ENCODE data around the gene CPVL.

Gene CPVL

DNA sequence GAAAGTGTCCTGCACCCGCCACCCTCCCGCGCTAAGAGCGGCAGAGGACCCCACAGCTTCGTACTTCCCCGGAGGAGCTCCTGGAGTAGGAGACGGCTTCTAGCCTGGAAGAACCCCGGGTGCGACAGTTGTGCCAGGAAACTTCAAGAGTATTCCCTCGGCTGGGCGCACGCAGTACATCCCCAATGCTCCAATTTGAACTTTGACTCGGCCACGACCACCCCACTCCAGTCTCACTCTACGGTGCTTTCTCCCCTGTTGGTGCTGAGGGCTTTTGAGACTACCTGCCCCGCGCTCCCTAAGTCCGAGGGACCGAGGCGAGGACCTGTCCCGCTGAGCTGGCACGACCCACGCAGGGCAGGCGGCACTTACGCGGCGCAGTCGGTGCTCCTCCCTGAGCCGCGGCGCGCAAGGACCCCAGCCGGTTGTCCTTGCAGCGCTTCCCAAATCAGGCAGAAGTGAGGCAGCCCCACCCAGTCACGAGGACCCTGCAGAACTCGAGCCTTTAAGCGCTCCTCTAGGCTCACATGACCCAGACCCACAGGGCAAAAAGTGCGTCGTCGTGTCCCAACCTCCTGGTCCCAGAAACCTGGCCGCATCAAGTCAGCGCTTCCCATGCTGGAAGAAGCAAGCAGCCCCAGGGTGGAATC lies at the start of gene CPVL:
CPVL (minus strand) TSS at position 481 of the 650 bp plus-strand sequence. CDS start 25,476 bp downstream, outside the sequence.
- H3K4me3 ChIP-seq (ENCODE audit: low read length), result no peak within 1 kb of the TSS
- no peak for DNase-seq (ENCODE audit: low read depth)
- TF ChIP-seq, protein P1, sequence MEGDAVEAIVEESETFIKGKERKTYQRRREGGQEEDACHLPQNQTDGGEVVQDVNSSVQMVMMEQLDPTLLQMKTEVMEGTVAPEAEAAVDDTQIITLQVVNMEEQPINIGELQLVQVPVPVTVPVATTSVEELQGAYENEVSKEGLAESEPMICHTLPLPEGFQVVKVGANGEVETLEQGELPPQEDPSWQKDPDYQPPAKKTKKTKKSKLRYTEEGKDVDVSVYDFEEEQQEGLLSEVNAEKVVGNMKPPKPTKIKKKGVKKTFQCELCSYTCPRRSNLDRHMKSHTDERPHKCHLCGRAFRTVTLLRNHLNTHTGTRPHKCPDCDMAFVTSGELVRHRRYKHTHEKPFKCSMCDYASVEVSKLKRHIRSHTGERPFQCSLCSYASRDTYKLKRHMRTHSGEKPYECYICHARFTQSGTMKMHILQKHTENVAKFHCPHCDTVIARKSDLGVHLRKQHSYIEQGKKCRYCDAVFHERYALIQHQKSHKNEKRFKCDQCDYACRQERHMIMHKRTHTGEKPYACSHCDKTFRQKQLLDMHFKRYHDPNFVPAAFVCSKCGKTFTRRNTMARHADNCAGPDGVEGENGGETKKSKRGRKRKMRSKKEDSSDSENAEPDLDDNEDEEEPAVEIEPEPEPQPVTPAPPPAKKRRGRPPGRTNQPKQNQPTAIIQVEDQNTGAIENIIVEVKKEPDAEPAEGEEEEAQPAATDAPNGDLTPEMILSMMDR (conservative IDR thresholded peaks at IDR 0.05; ENCODE audit: low read length), result no peak

DNA sequence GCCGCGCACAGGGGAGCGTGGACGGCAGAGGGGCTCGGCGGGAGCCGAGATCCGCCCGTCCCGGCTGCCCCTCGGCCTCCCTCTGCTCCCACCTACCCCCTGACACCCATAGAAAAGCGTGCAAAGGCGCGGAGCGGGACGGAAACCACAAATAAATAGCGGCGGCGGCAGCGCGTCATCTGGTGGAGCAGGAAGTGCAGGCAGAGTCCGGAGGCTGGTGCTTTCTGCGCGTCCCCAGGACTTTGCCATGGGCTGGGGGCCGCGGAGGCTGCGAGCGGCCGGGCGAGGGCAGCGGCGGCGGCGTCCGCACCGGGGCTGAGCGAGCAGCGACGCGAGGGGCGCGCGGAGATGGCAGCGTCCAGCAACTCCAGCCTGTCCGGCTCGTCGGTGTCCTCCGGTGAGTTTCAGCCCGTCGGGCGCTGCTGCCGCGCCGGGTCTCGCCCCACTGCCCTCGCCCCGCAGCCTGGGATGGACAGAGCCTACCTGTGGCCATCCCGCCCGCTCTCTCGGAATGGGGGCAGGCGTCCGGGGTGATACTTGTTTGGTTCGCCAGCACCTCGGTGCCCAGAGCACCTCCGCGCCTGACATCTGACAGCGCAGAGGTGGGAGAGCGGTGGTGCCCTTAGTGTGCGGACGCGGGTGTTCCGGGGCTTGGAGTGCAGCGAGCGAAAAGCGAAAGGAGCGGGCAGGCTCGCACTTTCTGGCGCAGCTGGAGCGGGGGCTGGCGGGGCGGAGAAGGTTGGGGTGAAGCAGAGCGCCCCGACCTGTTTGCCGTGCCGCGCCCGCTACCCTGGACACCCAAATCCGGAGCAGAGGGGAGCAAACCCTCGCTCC lies 48.5 kb upstream of the CPVL start, which contains the start of gene CHN2:
CHN2 (plus strand) TSS at position 182 of the 834 bp plus-strand sequence.
- TF ChIP-seq, protein P1 (conservative IDR thresholded peaks at IDR 0.05; ENCODE audit: low read length), result no peak
- H3K4me3 ChIP-seq (ENCODE audit: low read length), result peak within 1 kb of the TSS; percentile 47
- DNase-seq (ENCODE audit: low read depth), result no peak

DNA sequence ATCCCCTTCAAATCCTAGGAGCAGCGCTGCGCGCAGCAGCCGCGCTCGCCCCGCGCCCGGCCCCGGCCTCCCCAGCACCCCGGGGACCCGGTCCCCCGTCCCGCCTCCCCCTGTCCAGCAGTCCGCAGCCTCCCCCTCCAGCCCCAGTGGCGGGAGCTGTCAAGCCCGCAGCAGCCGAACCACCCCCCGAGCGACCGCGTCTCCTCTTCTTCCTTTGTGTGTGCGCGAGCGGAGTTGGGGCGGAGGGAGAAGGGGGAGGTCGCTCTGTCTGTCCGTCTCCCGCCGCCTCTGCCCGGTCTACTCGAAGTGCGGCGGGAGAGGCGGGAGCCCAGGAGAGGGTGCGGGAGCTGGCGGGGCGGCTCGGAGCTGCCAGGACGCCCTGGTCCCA lies 47.9 kb upstream of the CPVL start:
- TF ChIP-seq, protein P1 (conservative IDR thresholded peaks at IDR 0.05; ENCODE audit: low read length), result no peak
- no peak overlapping the region for H3K4me3 ChIP-seq (ENCODE audit: low read length)
- no peak for DNase-seq (ENCODE audit: low read depth)

DNA sequence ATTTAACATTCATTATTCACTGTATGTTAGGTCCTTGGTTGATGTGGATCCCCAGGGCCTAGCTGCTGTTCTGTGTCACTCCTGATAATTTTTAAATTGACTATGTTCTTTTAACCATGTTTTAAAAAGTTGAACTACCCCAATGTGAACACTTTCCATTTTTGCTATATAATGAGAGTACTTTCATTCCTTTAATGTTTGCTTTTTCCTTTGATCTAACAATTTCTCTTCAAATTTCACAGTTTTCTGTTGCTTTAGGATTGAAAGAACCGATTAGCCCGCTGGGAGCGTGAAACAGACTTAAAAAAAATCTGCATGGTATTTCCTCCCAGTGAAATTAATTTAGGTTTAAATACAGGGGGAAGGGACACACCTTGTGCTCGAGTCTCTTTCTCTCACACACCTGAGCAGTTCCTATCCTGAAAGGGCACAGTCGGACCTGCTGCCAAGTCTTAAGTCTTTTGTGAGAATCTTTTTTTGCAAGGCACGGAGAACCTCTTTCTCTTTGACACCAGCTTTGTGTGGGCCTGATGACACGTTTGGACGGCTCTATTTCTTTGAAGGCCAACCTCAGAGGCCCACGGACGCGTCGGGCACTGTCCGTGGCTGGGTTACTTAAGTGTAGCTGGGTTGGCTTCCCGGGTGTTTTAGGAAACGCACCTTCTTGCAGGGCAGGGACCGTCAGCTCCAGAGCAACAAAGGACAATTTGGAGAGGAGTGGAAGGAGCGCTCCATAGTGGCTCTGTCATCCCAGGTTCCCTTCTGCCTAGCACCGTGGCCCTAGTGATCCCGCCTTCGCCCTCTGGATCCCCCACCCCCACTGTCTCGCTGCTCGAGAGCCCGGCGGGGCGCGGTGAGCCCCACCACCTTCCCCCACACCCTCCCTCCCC lies 47.2 kb upstream of the CPVL start:
- TF ChIP-seq, protein P1 (conservative IDR thresholded peaks at IDR 0.05; ENCODE audit: low read length), result no peak
- no peak overlapping the region for H3K4me3 ChIP-seq (ENCODE audit: low read length)
- DNase-seq (ENCODE audit: low read depth), result no peak

DNA sequence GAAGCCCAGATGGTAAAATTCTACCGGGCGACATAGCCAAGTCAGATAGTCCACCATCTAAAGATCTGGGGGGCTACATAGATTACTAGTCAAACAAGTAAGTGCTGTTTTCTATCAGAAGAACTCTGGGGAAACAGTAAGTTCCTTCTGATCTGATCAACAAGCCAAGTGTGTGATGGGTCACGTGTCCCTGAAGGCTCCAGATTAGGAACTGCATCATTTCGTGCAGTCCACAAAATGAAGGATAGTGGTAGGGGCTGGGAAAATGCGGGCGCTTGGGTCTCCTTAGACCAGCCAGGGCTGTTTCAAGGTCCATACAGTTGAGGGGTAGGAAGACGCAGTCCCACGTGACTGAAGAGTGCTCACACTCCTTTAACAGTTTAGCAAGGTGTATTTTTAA lies 46.5 kb upstream of the CPVL start:
- H3K4me3 ChIP-seq (ENCODE audit: low read length), result no peak overlapping the region
- no peak for DNase-seq (ENCODE audit: low read depth)
- TF ChIP-seq, protein P1 (conservative IDR thresholded peaks at IDR 0.05; ENCODE audit: low read length), result no peak

DNA sequence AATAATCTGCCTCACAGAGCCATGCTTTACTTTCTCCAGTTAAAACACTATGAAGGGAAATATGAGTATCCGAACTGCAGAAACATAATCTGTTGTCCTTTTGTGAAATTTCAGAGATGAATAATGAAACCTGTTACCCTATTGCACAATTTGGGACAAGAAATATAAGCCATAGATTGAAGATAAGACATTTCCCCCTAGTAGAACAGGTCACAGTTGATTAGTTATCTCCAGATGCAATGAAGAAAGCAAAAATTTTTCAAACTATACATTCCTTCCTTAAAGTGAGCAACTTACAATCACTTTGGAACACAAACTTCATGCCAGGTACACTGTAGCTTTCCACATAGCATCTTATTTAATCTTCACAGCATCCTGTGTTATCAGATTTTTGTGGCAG lies 46.0 kb upstream of the CPVL start:
- DNase-seq (ENCODE audit: low read depth), result no peak
- TF ChIP-seq, protein P1 (conservative IDR thresholded peaks at IDR 0.05; ENCODE audit: low read length), result no peak
- H3K4me3 ChIP-seq (ENCODE audit: low read length), result no peak overlapping the region
